ENCODE data around the gene GRIK5.

GRCh38 chr19:42095814-42096230 lies 25.8 kb upstream of the GRIK5 start:
- TF ChIP-seq, protein P1, sequence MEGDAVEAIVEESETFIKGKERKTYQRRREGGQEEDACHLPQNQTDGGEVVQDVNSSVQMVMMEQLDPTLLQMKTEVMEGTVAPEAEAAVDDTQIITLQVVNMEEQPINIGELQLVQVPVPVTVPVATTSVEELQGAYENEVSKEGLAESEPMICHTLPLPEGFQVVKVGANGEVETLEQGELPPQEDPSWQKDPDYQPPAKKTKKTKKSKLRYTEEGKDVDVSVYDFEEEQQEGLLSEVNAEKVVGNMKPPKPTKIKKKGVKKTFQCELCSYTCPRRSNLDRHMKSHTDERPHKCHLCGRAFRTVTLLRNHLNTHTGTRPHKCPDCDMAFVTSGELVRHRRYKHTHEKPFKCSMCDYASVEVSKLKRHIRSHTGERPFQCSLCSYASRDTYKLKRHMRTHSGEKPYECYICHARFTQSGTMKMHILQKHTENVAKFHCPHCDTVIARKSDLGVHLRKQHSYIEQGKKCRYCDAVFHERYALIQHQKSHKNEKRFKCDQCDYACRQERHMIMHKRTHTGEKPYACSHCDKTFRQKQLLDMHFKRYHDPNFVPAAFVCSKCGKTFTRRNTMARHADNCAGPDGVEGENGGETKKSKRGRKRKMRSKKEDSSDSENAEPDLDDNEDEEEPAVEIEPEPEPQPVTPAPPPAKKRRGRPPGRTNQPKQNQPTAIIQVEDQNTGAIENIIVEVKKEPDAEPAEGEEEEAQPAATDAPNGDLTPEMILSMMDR (IDR thresholded peaks at IDR 0.05; ENCODE audit: poor library complexity), result no peak
- no peak for TF ChIP-seq EZH2 (IDR thresholded peaks at IDR 0.05; ENCODE audit: borderline replicate concordance)
